NCI-H446 (cell line): ENCODE results near the gene IKBKG.
"Not testable (repeated sequence)": the region's sequence is repeated elsewhere in the genome, so short reads cannot be mapped to it uniquely, and the experiment has no call there.

Source experiments
- DNase-seq, 2 experiments: peaks; one replicate each; lab custom pipeline; 2025; lab: John Stamatoyannopoulos, UW

IKBKG gene

DNA sequence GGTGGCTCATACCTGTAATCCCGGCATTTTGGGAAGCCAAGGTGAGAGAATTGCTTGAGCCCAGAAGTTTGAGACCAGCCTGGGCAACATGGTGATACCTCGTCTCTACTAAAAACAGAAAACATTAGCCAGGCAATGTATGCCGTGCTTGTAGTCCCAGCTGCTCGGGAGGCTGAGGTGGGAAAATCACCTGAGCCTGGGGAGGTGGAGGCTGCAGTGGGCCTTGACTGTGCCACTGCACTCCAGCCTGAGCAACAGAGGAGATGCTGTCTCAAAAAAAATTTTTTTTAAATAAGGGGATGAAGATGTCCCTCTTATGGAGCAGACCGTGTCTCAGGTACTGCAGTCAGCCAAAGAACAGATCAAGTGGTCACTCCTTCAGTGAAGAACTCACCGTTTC lies 58.1 kb downstream of the IKBKG start:
- DNase-seq = no peak

DNA sequence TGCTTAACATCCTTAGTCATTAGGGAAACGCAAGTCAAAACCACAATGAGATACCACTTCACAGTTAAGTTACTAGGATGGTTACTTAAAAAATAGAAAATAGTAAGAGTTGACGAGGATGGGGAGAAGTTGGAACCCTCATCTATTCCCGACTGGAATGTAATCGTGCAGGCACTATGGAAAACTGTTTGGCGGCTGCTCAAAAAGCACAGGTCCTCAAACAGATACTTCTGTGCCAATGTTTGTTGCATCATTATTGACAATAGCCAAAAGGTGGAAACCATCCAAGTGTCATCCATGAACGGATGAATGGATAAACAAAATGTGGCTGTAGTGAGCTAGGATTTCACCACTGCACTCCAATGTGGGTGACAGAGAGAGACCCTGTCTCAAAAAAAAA lies 60.0 kb downstream of the IKBKG start:
- peak in 1 of 2 experiments; percentile 8 for DNase-seq

DNA sequence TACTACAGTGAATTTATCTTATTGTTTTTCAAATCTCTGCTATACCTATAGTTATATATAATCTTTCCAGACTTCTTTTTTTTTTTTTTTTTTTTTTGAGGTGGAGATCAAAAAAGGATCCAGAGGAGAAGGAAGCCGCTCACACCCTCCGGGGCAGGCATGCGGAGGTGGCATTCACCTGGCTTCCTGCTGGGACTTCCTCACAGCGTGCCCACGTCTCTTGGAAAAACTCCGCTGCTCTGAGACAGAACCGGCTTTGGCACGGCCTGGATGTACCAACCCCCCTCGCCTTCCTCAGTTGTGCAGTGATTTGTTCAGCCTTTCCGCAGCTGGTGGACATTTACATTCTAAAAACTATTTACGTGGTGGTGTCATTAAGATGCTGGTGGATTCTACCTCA lies 60.6 kb downstream of the IKBKG start:
- DNase-seq = not testable (repeated sequence)

DNA sequence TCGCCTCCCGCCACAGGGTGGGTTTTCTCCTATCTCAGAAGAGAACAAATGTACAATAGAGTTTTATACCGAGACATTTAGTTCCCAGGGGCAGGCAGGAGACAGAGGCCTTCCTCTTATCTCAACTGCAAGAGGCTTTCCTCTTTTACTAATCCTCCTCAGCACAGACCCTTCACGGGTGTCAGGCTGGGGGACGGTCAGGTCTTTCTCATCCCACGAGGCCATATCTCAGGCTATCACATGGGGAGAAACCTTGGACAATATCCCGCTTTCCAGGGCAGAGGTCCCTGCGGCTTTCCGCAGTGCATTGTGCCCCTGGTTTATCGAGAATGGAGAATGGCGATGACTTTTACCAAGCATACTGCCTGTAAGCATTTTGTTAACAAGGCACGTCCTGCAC lies 61.4 kb downstream of the IKBKG start:
- DNase-seq = not testable (repeated sequence)

DNA sequence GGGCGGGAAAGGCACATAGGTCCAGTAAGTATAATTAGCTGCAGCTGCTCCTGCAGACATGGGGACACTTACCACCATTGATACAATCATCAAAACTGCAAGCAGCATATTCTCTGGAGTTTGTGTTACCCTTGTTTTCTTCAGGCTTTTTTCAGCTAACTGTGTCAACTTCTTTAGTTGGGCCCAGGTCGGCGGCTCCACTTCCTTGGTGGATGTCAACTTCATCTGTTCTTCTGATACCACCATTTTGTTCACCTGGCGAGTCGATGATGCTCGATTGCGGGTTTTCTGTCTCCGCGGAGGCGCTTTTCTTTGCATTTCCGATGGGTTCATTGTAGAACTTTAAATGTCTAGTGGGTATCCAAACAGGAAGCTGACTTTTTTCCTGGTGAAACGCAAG lies 63.7 kb downstream of the IKBKG start:
- not testable (repeated sequence) for DNase-seq

DNA sequence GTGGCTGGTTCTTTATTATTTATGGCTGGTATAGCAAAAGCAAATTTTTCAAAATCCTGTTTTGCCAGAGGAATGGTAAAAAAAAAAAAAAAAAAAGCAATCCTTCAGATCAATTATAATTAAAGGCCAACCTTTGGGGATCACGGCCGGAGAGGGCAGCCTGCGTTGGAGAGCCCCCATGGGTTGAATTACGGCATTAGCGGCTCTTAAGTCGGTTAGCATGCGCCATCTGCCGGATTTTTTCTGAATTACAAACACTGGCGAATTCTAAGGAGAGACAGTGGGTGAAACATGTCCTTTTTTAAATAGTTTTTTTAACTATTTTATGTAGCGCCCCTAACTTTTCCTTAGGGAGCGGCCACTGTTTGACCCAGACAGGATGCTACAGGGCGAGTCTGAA lies 66.2 kb downstream of the IKBKG start:
- not testable (repeated sequence) for DNase-seq
